Fibroblast of pulmonary artery (primary cell): Measurements from ENCODE around the gene GLG1.

Experiments
- DNase-seq: peaks from one replicate; pipeline ENCODE4 v3.0.0-alpha.2; 2010; ENCODE audit warnings: low read depth
- H3K4me3 ChIP-seq: replicated peaks from 2 replicates; pipeline ENCODE4 v1.5.1; 2011; ENCODE audit warnings: low read depth, mild to moderate bottlenecking, control low read depth, low read length, moderate library complexity
- TF ChIP-seq, protein P1 (sequence below): IDR thresholded peaks from 2 replicates; pipeline ENCODE4 v1.5.1; 2011; ENCODE audit warnings: mild to moderate bottlenecking, control low read depth, low read length, inconsistent platforms; ENCODE audit errors: missing control alignments

GLG1 gene

DNA sequence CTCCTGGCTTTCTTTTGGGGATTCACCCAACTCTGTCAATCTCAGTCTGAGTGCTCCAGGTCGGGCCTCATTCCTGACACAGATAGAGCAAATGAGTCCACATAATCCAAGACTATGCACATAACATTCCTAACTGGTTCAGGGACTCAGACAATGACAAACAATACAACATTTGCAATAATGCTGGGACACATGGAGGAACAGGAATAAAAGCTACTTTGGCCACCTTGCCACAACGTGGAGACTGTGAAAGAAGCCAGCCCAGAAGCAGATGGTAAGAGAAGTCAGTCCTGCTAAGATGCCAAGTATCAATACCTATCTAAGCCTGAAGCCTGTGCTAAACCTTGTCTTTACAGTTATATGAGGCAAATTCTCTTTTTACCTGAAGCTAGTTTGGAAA, 39.0 kb downstream of the GLG1 start:
- TF ChIP-seq, protein P1, sequence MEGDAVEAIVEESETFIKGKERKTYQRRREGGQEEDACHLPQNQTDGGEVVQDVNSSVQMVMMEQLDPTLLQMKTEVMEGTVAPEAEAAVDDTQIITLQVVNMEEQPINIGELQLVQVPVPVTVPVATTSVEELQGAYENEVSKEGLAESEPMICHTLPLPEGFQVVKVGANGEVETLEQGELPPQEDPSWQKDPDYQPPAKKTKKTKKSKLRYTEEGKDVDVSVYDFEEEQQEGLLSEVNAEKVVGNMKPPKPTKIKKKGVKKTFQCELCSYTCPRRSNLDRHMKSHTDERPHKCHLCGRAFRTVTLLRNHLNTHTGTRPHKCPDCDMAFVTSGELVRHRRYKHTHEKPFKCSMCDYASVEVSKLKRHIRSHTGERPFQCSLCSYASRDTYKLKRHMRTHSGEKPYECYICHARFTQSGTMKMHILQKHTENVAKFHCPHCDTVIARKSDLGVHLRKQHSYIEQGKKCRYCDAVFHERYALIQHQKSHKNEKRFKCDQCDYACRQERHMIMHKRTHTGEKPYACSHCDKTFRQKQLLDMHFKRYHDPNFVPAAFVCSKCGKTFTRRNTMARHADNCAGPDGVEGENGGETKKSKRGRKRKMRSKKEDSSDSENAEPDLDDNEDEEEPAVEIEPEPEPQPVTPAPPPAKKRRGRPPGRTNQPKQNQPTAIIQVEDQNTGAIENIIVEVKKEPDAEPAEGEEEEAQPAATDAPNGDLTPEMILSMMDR = no peak
- no peak overlapping the region for H3K4me3 ChIP-seq
- DNase-seq = no peak

DNA sequence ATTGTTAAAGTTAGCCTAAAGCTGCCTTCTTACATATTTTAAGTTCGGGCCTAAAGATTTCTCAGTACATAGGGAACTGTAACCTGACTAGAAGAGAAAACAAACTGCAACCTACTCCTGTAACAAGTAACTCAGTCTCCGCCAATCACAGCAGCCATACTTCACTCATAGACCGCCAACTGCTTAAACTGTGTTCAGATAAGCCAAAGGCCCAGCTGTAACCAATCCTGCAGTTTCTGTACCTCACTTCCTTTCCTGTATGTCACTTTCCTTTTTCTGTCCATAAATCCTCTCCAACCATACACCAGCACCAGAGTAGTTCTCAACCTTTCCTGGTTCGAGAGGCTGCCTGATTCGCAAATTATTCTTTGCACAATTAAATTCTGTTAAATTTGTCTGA, 41.5 kb downstream of the GLG1 start:
- no peak for DNase-seq
- TF ChIP-seq, protein P1 = no peak
- H3K4me3 ChIP-seq = no peak overlapping the region

DNA sequence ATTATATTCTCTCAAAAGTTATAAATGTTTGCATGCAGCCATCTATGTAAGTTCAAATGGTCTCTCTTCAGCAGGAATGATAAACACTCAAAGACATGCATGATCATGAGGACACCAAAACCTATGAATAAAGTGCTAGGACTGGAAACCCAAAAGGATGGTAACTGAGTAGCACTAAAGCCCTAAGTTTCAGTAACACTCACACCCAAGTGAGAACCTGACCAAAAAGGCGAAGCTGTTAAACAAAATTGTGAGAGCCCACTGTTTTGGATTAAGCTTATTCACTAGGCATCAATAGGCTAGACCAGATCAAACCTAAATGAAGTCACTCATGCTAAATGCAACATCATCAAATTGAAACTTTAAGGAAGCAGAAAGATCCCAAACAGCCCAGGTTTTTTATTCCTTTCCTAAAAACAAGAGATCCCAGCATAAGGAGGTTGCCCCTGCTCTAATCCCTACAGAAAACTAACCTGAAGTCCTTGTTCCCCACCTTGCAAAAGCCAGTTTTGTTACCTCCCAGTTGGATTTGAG, 42.4 kb downstream of the GLG1 start:
- TF ChIP-seq, protein P1 = no peak
- no peak for DNase-seq
- H3K4me3 ChIP-seq = no peak overlapping the region

DNA sequence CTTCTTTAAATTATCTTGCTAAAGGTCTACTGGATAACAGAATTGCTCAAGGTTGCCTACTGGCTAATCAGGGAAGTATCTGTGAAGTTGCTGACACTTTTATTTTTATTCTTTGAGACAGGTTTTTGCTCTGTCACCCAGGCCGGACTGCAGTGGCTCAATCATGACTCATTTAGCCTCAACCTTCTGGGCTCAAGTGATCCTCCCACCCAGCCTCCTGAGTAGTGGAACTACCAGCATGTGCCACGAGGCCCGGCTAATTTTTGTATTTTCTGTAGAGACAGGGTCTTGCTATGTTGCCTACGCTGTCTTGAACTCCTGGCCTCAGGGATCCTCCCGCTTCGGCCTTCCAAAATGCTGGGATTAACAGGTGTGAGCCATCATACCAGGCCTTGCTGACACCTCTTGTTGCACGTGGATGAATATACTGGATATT, 43.1 kb downstream of the GLG1 start:
- H3K4me3 ChIP-seq = no peak overlapping the region

DNA sequence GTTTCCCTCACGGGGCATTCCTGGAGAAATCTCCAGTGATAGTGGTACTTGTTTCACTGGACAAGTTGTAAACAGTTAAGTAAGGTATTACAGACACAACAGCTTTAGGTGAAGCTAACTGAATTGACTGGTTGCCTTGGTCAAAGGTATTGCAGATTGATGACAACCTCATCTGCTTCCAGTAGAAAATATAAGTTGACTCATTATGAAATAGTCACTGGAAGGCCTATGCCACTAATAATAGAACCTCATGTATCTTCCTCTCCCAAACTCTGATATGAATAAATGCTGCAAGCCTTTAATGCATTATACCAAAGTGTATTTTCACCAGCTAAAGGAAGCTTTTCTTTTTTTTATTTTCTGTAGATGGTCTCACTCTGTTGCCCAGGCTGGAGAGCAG, 44.8 kb downstream of the GLG1 start:
- no peak for DNase-seq
- TF ChIP-seq, protein P1 = no peak
- no peak overlapping the region for H3K4me3 ChIP-seq

More for the DNA sequence above, 43.1 kb downstream of the GLG1 start:
- TF ChIP-seq, protein P1 = no peak
- peak; percentile 59 for DNase-seq

DNA sequence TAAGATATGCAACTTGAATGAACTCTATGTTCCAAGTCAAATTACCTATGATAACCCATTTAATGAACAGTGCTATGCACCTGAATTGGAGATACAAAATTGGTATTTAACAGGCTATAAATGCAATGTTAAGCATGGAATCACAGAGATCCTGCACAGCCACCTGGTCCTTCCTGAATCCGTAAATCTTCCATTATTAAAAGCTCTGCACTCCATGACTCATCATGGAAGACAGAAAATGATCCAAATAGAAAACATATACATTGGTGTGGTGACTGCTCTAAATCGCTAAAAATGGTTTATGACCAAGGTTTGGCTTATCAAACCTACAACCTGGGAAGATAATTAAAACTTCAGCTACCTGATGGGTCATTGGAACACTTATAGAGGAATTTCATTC, 45.3 kb downstream of the GLG1 start:
- no peak for DNase-seq
- no peak overlapping the region for H3K4me3 ChIP-seq
- TF ChIP-seq, protein P1 = no peak

DNA sequence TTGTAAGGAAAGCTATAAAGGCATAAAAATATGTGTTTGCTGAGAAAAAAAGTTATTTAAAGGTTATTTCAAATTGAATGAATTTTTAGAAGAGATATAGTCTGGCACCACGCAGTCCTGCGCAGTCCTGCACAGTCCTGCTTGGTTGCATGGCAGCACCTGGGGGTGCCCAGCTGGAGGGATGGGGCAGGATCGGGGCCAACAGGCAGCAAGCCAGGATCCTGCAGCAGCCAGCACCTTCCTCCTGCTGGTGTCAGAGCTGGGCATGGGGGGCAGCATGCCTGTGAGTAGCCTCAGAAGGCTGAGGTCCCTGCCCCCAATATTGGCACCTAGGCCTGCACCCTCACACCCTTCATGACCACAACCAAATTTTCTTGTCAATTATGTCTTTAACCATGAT, 46.0 kb downstream of the GLG1 start:
- TF ChIP-seq, protein P1 = no peak
- no peak overlapping the region for H3K4me3 ChIP-seq
- DNase-seq = no peak
